GM10266 (cell line): ENCODE results near the gene ZNF276.
A peak's percentile ranks its signal among the peaks of the same experiment; 100 is the strongest.

Experiments
- DNase-seq: peaks from one replicate; pipeline ENCODE4 v3.0.0; 2012; ENCODE audit errors: extremely low spot score
- TF ChIP-seq, protein P1 (sequence below): IDR thresholded peaks from 2 replicates; pipeline ENCODE4 v1.5.1; 2012; ENCODE audit warnings: mild to moderate bottlenecking, low read depth; ENCODE audit not compliant: control insufficient read depth, insufficient read depth; ENCODE audit errors: missing control alignments

Gene ZNF276

DNA sequence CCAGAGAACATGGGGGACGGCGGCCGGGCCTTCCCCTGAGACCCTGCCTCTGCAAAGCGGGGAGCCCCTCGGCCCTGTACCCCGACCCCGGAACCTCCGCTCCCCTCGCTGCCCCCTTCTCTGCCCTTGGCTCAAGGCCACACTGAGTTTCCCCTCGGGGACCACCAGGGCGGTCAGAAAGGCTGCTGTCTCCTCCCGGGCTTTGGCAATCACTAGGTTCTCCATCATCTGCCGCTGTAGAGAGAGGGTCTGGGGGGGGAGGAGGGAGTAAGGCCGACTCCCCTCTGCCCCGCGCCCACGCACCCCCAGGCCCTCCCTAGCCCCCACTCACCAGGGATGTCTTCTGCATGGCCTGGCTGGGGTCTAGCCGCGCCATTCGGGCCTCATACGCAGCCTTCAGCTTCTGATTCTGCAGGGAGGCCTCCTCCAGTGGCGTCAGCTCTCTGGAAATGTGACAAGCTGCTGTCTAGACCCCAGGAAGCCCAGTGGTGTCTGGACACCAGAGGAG lies 9.0 kb upstream of the ZNF276 start:
- TF ChIP-seq, protein P1, sequence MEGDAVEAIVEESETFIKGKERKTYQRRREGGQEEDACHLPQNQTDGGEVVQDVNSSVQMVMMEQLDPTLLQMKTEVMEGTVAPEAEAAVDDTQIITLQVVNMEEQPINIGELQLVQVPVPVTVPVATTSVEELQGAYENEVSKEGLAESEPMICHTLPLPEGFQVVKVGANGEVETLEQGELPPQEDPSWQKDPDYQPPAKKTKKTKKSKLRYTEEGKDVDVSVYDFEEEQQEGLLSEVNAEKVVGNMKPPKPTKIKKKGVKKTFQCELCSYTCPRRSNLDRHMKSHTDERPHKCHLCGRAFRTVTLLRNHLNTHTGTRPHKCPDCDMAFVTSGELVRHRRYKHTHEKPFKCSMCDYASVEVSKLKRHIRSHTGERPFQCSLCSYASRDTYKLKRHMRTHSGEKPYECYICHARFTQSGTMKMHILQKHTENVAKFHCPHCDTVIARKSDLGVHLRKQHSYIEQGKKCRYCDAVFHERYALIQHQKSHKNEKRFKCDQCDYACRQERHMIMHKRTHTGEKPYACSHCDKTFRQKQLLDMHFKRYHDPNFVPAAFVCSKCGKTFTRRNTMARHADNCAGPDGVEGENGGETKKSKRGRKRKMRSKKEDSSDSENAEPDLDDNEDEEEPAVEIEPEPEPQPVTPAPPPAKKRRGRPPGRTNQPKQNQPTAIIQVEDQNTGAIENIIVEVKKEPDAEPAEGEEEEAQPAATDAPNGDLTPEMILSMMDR, result no peak
- no peak for DNase-seq

DNA sequence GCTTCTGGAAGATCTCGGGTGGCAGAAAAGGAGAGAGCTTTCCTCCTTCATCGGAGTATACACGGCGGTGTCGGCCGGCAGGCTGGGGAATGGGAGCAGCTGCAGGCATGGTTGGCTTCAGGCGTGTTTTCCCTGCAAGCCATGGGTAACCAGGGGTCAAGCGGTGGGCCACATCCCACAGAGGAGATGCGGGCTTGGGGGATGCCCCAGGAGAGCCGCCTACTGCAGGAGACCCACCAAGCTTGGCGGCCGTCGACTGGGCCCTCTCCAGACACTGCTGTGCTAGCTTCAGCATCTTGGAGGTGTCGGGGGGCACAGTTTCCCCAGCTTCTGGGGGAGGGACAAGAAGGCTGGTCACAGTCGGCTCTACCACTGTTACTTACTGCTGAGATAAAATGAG lies 4.8 kb upstream of the ZNF276 start:
- DNase-seq, result no peak
- TF ChIP-seq, protein P1, result no peak

DNA sequence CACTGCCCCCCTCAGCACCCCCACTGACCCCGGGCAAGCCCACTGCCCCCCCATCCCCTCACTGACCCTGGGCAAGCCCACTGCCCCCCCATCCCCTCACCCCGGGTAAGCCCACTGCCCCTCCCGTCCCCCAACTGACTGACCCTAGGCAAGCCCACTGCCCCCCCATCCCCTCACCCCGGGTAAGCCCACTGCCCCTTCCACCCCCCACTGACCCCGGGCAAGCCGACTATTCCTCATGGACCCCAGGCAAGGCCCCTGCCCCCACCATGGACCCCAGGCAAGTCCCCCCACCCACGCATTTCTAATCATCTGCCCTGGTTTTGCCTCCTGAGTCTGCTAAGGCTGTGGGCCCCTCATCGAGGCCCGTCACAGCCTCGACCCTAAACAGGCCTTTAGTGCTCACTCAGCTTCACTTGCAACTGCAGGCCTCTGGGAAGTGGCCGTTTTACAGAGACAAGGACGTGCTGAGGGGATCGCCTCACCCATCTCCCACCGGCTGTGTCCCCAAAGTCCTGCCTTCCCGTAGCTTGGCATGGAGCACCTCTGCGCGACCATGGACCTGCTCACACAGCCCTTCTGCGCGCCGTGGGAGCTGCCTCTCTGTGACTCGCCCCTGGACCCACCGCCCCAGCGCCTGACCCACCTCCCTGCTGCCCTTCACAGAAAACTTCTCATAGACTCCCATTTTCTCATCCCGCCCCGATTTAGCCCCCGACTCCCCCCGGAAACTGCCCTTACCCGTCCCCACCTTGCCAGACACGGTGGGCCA lies 4.2 kb upstream of the ZNF276 start:
- no peak for DNase-seq
- TF ChIP-seq, protein P1, result no peak

DNA sequence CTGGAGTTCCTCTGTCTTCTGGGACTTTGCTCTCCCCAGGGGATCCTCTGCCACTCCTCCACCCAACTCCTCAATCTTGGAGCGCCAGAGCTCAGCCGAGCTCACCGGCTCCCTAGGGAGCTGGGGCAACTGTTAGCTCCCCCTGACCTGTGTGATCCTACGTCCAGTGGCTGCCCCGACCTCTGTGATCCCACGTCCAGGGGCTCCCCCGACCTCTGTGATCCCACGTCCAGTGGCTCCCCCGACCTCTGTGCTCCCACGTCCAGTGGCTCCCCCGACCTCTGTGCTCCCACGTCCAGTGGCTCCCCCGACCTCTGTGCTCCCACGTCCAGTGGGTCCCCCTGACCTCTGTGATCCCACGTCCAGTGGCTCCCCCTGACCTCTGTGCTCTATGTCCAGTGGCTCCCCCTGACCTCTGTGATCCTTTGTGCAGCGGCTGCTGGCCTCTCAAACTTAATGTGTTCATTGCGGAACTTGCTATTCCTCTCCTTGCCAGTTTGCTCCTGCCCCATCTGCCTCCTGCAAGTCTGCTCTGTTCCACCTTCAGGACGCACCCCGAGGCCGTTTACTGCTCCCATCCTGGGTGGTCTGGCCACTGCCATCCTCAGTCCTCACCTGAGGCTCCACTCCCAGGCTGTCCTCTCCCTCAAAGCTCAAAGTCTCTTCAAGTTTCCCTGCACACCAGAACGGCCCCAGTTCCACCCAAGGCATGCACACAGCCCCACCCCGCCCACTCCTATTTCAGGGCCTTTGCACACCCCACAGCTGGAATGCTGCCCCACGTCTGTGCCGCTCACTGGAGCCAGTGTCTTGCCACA lies 3.4 kb upstream of the ZNF276 start:
- TF ChIP-seq, protein P1, result no peak
- no peak for DNase-seq

DNA sequence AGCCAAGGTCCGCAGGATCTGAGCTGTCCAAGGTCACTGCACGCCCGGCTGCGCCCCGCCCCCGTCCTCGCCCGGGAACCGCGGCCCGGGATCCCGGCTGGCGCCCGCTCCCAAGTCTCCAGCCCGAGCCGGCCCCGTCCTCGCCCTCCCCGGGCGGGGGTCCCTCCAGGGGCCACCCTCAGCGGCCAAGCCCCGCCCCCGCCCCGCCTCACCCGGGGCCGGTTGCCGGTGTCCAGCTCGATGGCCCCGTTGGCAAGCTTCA lies 855 bp upstream of the ZNF276 start:
- no peak for DNase-seq
- TF ChIP-seq, protein P1, result no peak

DNA sequence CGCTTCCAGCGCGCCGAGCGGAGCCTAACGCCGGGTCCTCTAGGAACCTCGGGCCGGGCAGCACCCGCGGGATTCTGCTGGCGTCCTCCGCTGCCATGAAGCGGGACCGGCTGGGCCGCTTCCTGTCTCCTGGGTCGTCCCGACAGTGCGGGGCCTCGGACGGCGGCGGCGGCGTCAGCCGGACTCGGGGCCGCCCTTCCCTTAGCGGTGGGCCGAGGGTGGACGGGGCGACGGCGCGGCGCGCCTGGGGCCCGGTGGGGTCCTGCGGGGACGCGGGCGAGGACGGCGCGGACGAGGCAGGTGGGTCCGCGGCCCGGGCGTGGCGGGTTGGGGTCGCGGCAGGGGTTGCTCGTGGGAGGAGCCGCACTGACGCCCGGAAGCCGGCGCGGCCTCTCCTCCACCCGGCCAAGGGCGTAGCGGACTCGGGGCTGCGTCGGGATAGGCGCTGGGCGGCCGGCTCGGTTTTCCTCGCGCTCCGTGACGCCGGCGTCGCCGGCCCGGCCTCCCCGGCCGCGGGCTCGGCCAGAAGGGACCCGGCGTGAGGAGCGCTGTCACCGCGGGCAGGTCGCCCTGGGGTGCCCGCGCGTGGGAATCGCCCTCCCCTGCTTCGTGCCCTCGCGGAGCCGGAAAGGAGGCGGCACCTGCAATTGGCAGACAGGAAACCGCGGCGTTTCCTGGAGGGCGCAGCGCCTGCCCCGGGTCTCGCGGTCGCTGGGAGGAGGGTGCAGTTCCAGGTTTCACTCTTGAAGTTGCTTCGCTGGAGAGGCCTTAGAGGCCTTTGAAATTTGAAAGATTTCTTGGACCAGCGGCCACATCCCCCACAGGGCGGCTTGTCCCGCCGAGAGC lies 432 bp downstream of the ZNF276 start:
- TF ChIP-seq, protein P1, result no peak
- peak; percentile 65 for DNase-seq
